WERI-Rb-1 (cell line): Measurements from ENCODE around the gene ECSIT.
A peak's percentile ranks its signal among the peaks of the same experiment; 100 is the strongest.

ENCODE experiments used
- DNase-seq: peaks from one replicate; pipeline ENCODE4 v3.0.0-alpha.2; 2020
- H3K27ac ChIP-seq: fragments of 250-450 bp; sonication (Bioruptor Pico); 2 replicates; pipeline ENCODE4 v1.5.1; 2020; ENCODE audit warnings: mild to moderate bottlenecking, moderate library complexity
- H3K27me3 ChIP-seq: fragments of 250-450 bp; sonication (Bioruptor Pico); 2 replicates; pipeline ENCODE4 v1.5.1; 2021; ENCODE audit warnings: mild to moderate bottlenecking, low read depth, moderate library complexity; ENCODE audit not compliant: insufficient read depth, severe bottlenecking
- H3K36me3 ChIP-seq: fragments of 250-450 bp; sonication (Bioruptor Pico); 2 replicates; pipeline ENCODE4 v1.5.1; 2020; ENCODE audit warnings: mild to moderate bottlenecking, moderate library complexity
- H3K4me3 ChIP-seq: 2 replicates; pipeline ENCODE4 v1.5.1; 2011; ENCODE audit warnings: low read depth, mild to moderate bottlenecking, control low read depth, low read length
- H3K9me3 ChIP-seq: fragments of 250-450 bp; sonication (Bioruptor Pico); 2 replicates; pipeline ENCODE4 v1.5.1; 2021; ENCODE audit warnings: mild to moderate bottlenecking, moderate library complexity; ENCODE audit not compliant: severe bottlenecking
- TF ChIP-seq, protein P1 (sequence below): IDR thresholded peaks from 2 replicates; pipeline ENCODE4 v1.5.1; 2011; ENCODE audit warnings: low read depth, mild to moderate bottlenecking, control low read depth, inconsistent platforms, low read length

Gene ECSIT

DNA sequence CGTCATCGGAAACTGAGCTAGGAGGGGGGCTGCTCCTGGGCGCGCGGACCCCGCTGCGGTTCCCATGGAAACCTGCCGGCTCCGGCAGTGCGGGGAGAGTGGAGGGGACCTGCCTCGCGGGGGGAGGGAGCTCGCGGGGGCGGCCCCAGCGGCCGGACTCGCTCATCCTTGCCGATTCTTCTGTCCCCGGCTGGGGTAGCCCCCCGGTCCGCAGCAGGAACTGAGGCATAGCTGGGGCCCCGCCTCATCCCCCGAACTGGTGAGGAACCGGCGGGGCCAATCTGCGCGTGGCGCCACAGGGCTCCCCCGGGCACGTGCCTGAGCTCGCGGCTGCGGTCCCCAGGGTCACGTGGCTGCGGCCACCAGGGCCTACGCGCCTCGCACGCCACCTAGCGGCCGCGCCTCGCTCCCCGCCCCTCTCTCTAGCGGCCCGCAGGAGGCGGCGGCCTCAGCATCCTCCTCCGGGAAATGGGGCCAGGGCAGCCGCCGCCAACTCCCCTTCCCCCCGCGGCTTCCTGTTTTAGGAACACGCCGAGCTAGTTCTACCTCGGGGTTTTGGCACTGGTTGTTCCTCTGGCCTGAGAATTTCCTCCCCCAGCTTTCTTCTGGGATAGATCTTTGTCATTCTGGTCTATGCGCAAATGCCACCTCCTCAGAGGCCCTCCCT is 46.4 kb downstream of the ECSIT start:
- DNase-seq = peak; percentile 83
- H3K27ac ChIP-seq = no peak overlapping the region
- H3K4me3 ChIP-seq = peak overlapping the region; percentile 59

DNA sequence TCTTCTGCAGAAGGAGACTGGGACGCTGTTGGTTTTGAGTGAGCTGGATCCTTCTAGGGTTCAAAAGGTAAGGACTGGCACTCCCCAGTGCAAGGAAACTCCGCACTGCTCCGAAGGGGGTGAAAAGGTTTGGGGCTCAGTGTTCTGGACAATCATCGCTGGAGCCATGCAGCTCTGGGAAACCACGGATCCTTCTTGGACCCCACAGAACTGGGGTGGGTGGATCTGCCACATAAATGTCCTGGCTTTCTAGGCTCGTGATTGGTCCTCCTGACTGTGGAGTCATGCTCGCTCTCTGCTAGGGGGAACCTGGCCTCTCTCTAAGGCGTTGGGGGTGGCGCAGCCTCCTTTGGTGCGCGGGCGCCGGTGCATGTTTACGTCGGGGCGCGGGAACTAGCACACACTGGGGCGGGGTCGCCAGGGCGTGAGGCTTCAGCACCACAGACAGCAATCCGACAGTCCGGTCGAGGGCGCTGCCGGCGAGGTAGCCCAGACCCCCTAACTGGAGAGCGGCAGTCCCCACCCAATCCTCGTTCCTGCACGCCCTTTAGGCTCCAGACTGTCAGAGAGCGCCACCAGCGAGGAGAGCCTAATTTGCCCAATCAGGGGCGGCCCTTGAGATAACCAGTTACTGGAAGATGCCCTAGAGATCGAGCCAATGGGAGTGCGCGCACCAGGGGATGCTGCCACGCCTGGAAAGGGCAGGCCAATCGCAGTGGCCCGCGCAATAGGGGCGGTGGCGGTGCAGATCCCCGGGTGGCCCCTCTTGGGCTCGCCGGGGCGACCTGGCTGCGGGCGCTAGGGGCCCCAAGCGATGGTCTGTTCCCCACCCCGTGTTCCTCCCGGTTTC is 47.2 kb downstream of the ECSIT start:
- DNase-seq = peak; percentile 92
- H3K27me3 ChIP-seq = peaks cover 31% of the 10 kb centered on the region
- TF ChIP-seq, protein P1, sequence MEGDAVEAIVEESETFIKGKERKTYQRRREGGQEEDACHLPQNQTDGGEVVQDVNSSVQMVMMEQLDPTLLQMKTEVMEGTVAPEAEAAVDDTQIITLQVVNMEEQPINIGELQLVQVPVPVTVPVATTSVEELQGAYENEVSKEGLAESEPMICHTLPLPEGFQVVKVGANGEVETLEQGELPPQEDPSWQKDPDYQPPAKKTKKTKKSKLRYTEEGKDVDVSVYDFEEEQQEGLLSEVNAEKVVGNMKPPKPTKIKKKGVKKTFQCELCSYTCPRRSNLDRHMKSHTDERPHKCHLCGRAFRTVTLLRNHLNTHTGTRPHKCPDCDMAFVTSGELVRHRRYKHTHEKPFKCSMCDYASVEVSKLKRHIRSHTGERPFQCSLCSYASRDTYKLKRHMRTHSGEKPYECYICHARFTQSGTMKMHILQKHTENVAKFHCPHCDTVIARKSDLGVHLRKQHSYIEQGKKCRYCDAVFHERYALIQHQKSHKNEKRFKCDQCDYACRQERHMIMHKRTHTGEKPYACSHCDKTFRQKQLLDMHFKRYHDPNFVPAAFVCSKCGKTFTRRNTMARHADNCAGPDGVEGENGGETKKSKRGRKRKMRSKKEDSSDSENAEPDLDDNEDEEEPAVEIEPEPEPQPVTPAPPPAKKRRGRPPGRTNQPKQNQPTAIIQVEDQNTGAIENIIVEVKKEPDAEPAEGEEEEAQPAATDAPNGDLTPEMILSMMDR = no peak
- peak overlapping the region; percentile 59 for H3K4me3 ChIP-seq
- H3K36me3 ChIP-seq = peaks cover 3% of the 10 kb centered on the region; the same call in 1 of the 2 replicates
- H3K9me3 ChIP-seq = no peaks in the 10 kb centered on the region
- no peak overlapping the region for H3K27ac ChIP-seq

More for the DNA sequence above, 46.4 kb downstream of the ECSIT start:
- peaks cover 31% of the 10 kb centered on the region for H3K27me3 ChIP-seq
- H3K9me3 ChIP-seq = no peaks in the 10 kb centered on the region
- TF ChIP-seq, protein P1 = peak; percentile 98
- peaks cover 3% of the 10 kb centered on the region; the same call in 1 of the 2 replicates for H3K36me3 ChIP-seq

DNA sequence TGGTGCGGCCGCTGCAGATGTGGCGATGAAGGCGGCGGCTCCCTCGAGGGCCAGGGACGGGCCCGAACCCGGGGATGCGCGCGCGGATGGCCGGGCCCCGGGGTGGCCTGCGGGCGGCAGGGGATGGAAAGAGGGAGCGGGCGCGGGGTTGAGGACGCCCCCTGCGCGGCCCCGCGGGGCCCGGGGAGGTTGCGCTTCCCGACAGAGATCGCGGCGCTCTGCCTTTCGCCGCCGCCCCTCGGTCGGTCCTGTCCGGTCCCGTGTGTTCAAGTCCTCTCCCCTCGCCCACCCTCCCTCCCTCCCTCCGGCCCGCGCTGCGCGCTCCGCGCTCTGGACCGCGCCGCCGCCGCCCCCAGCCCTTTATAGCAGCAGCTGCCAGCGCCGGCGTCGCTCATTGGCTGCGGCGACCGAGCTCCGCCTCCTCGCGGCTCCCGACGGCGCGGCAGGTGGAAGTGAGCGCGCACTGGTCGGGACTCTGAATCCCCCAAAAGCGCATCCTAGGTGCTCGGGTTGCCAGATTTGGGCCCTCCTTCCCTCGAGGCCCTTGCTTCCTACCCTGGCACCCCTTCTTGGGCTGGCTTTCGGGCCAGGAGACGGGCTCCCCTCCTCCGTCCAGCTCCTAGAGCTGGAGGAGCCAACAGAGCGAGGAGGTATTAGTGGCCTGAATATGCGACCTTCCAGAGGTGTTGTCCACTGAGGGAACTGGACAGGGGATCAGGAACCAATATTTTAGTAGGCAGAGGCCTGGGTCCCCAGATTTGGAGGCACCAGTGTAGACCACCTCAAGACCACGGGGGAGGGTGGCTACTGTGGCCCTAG is 48.0 kb downstream of the ECSIT start, which contains the start of gene ELAVL3:
Gene ELAVL3 (minus strand): TSS at position 332 of the 819 bp plus-strand sequence. CDS start 438 bp downstream, outside the sequence.
- Histone ChIP-seq H3K4me3 (peak within 1 kb of the TSS; percentile 59), H3K27me3 (peaks cover 31% of the 10 kb centered on the region), H3K9me3 (no peaks in the 10 kb centered on the region), H3K27ac (no peak within 1 kb of the TSS), H3K36me3 (peaks cover 3% of the 10 kb centered on the region; the same call in 1 of the 2 replicates)
- TF ChIP-seq, protein P1 = no peak
- DNase-seq = peak; percentile 37

DNA sequence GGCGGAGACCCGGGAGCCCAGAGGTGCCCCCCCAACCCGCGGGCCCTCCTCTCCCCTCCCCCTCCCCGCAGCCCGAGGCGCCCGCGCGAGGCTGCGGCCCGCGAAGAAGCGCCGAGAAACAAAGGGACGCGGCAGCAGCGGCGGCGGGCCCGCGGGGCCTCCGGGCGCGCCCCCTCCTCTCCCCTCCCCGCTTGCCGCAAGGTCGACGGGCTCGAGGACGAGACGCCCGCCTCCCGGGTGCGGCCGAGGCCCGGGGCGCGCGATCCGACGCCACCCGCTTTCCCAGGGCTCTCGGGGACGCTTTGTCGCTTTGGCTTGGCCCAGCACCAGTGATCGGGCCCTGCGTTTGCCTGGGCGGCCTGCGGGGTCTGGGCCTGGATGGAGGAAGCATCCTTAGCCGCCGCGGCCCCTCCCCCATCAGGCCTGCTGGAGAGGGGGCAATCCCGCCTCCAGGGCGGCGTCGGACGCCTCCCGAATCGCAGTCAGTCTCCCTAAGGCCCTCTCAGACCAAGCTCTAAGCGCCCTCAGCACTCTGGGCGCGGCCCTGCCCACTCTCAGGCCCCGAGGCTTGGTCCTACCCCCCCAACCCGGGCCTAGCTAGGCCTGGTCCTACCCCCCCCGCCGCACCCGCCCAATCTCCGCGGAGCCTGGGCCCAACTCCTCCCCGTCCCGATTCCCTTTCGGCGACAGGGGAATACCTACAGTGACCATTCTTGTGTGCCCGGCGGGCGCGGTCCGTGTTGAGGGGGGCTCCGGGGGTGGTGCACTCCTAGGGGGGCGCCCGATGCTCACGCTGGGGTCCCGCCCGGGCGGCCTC is 48.8 kb downstream of the ECSIT start:
- peaks cover 3% of the 10 kb centered on the region; the same call in 1 of the 2 replicates for H3K36me3 ChIP-seq
- no peak for DNase-seq
- TF ChIP-seq, protein P1 = no peak
- no peaks in the 10 kb centered on the region for H3K9me3 ChIP-seq
- no peak overlapping the region for H3K27ac ChIP-seq
- H3K4me3 ChIP-seq = peak overlapping the region; percentile 52
- H3K27me3 ChIP-seq = peaks cover 31% of the 10 kb centered on the region
